ENCODE results near the gene ARMH3. TPM values are rescaled to one million over a fixed set of nuclear protein-coding genes. Genes with fewer than 3 reads are reported as not detected.

Gene ARMH3
- total RNA-seq, 1 experiment from 2014 or later, result 30.6 TPM

DNA sequence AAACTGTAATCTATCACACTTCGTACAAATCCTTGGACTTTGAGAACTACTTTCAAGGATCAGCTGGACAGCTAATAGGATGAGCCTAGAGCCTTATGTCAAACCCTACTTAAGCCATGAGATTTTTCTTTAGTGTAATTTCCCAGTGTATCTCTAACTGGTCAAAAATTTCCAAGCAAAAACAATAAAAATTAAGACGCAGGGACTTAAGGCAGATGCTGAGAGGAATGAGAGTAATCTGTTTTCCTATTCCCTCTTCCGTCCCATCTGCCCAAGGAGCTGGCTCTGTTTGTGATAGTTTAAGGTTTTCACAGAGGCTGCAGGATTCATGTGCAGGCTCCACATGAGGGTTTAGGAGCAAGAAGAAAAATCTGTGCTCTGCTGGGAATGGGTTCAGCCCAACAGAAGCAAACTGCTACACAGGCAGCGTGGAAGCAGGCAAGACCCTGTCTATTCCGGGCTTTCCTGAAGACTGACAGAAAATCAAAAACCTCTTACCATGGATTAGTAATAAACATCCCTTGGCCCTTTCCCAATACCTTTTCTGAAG is 62.2 kb downstream of the ARMH3 start:
- ChIA-PET POLR2A (interaction anchor here (0.6 kb wide), 1 partner anchor 14 kb away, joined by 3 read pairs; no protein-coding TSS in a partner anchor), CTCF (no interaction called here)
- Histone ChIP-seq H3K36me3 (ENCODE audit: control insufficient read depth, insufficient read depth, low read length) (peaks cover 11% of the 10 kb centered on the region), H3K9me3 (ENCODE audit: control insufficient read depth, insufficient read depth, low read depth, low read length) (no peaks in the 10 kb centered on the region), H3K4me1 (ENCODE audit: control insufficient read depth, insufficient read depth, low read length) (peaks cover 10% of the 10 kb centered on the region; the same call in 1 of the 2 replicates), H3K27ac (ENCODE audit: low read length) (no peak overlapping the region), H3K4me3 (ENCODE audit: low read depth in 2 of 2, low read length in 2 of 2) (no peak overlapping the region), H3K27me3 (ENCODE audit: control insufficient read depth, insufficient read depth, low read length) (no peaks in the 10 kb centered on the region)
- intact Hi-C loops (cut with micrococcal nuclease; ENCODE audit: unreplicated experiment) (no loop called here), in situ Hi-C loops (cut with HindIII; ENCODE audit: low pct_unique_long_range_greater_than_20kb, low sequenced_read_pairs) (no loop called here)
- TF ChIP-seq, protein P1, sequence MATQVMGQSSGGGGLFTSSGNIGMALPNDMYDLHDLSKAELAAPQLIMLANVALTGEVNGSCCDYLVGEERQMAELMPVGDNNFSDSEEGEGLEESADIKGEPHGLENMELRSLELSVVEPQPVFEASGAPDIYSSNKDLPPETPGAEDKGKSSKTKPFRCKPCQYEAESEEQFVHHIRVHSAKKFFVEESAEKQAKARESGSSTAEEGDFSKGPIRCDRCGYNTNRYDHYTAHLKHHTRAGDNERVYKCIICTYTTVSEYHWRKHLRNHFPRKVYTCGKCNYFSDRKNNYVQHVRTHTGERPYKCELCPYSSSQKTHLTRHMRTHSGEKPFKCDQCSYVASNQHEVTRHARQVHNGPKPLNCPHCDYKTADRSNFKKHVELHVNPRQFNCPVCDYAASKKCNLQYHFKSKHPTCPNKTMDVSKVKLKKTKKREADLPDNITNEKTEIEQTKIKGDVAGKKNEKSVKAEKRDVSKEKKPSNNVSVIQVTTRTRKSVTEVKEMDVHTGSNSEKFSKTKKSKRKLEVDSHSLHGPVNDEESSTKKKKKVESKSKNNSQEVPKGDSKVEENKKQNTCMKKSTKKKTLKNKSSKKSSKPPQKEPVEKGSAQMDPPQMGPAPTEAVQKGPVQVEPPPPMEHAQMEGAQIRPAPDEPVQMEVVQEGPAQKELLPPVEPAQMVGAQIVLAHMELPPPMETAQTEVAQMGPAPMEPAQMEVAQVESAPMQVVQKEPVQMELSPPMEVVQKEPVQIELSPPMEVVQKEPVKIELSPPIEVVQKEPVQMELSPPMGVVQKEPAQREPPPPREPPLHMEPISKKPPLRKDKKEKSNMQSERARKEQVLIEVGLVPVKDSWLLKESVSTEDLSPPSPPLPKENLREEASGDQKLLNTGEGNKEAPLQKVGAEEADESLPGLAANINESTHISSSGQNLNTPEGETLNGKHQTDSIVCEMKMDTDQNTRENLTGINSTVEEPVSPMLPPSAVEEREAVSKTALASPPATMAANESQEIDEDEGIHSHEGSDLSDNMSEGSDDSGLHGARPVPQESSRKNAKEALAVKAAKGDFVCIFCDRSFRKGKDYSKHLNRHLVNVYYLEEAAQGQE (IDR thresholded peaks at IDR 0.05; ENCODE audit: insufficient read depth in 1 of 2, low read depth in 2 of 2, low read length in 1 of 2), result no peak
- DNase-seq (ENCODE audit: low read depth, low spot score), result no peak
- ATAC-seq, result no peak
- no TSS peak for BruUV-seq (replicated peaks)

DNA sequence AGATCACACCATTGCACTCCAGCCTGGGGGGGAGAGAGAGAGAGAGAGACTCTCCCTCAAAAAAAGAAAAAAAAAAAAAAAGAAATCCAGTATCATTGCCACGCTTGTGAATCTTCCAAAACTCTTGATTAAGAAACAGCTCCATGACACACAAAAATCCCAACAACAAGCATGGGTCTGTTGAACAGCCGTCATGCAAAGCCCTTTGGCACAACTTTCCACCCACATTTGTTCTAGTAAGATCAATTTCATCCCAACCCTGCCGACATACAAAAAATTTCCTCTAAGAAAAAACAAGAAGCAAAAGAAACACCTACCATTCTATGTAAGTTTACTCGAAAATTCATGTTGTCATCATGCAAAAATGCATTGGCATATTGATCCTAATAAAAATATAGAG is 62.8 kb downstream of the ARMH3 start:
- BruUV-seq (replicated peaks), result no TSS peak
- Histone ChIP-seq H3K27ac (ENCODE audit: low read length) (no peak overlapping the region), H3K36me3 (ENCODE audit: control insufficient read depth, insufficient read depth, low read length) (peaks cover 10% of the 10 kb centered on the region), H3K9me3 (ENCODE audit: control insufficient read depth, insufficient read depth, low read depth, low read length) (no peaks in the 10 kb centered on the region), H3K4me1 (ENCODE audit: control insufficient read depth, insufficient read depth, low read length) (peaks cover 10% of the 10 kb centered on the region; the same call in 1 of the 2 replicates), H3K4me3 (ENCODE audit: low read depth in 2 of 2, low read length in 2 of 2) (no peak overlapping the region), H3K27me3 (ENCODE audit: control insufficient read depth, insufficient read depth, low read length) (no peaks in the 10 kb centered on the region)
- DNase-seq (ENCODE audit: low read depth, low spot score) (no peak), ATAC-seq (no peak)
- TF ChIP-seq SIN3A (IDR thresholded peaks at IDR 0.05; ENCODE audit: borderline replicate concordance, insufficient read depth, low read depth, low read length) (no peak), TCF7L2 (IDR thresholded peaks at IDR 0.05; ENCODE audit: low read depth, low read length) (no peak), CTCF (IDR thresholded peaks at IDR 0.05) (no peak), POLR2AphosphoS5 (IDR thresholded peaks at IDR 0.05; ENCODE audit: low read depth, low read length) (no peak)
- TF ChIP-seq, protein P1 (IDR thresholded peaks at IDR 0.05; ENCODE audit: insufficient read depth in 1 of 2, low read depth in 2 of 2, low read length in 1 of 2), result no peak
- POLR2A ChIA-PET, result no interaction called here
- in situ Hi-C loops (cut with HindIII; ENCODE audit: low pct_unique_long_range_greater_than_20kb, low sequenced_read_pairs) (no loop called here), intact Hi-C loops (cut with micrococcal nuclease; ENCODE audit: unreplicated experiment) (no loop called here)
- CTCF ChIA-PET, result no interaction called here

Measured in Panc1 (cell line).